Suppressor macrophage treated with lipopolysaccharide for 4 hours (primary cell): Measurements from ENCODE around the gene PRSS2.

Experiments used
- DNase-seq: peaks from one replicate; pipeline ENCODE4 v3.0.0-alpha.2; 2020

Gene PRSS2

GRCh38 chr7:142804728-142805207, 34.0 kb downstream of the PRSS2 start:
- no peak for DNase-seq

GRCh38 chr7:142805350-142806021, 34.7 kb downstream of the PRSS2 start:
- DNase-seq = no peak

GRCh38 chr7:142806022-142806356, 35.2 kb downstream of the PRSS2 start:
- no peak for DNase-seq

GRCh38 chr7:142806957-142807356, 36.2 kb downstream of the PRSS2 start:
- no peak for DNase-seq

GRCh38 chr7:142807855-142808460, 37.2 kb downstream of the PRSS2 start:
- DNase-seq = no peak

- no peak for DNase-seq
Observed at GRCh38 chr7:142808461-142808801, 37.7 kb downstream of the PRSS2 start.

- DNase-seq = no peak
Observed at GRCh38 chr7:142808802-142809583, 38.2 kb downstream of the PRSS2 start.

- no peak for DNase-seq
Observed at GRCh38 chr7:142809671-142810070, 38.9 kb downstream of the PRSS2 start.

- peak; percentile 70 for DNase-seq
Observed at GRCh38 chr7:142811154-142811737, 40.5 kb downstream of the PRSS2 start.

GRCh38 chr7:142812437-142813215, 41.9 kb downstream of the PRSS2 start:
- no peak for DNase-seq

- no peak for DNase-seq
Observed at GRCh38 chr7:142813226-142813625, 42.5 kb downstream of the PRSS2 start.

GRCh38 chr7:142813699-142814098, 42.9 kb downstream of the PRSS2 start:
- DNase-seq = no peak

- DNase-seq = no peak
Observed at GRCh38 chr7:142814451-142814850, 43.7 kb downstream of the PRSS2 start.

GRCh38 chr7:142815134-142815533, 44.4 kb downstream of the PRSS2 start:
- DNase-seq = no peak

GRCh38 chr7:142817506-142817905, 46.7 kb downstream of the PRSS2 start:
- peak; percentile 8 for DNase-seq

- no peak for DNase-seq
Observed at GRCh38 chr7:142819530-142819929, 48.8 kb downstream of the PRSS2 start.

GRCh38 chr7:142822714-142823113, 51.9 kb downstream of the PRSS2 start:
- DNase-seq = no peak
